Stomach (tissue), 9 donors: ENCODE data around the gene ZNF653. TPM values are rescaled to one million over a fixed set of nuclear protein-coding genes. Genes with fewer than 3 reads are reported as not detected.
A peak's percentile ranks its signal among the peaks of the same experiment; 100 is the strongest.

ENCODE experiments used
- DNase-seq, 2 donors: peaks; one replicate each; pipeline versions ENCODE4 v3.0.0 to v3.0.0-alpha.2; 2013 to 2019
- H3K27ac ChIP-seq, 5 donors: fragments of 200-600 bp in 4 of 5; sonication (generic) in 4 of 5; one replicate each; pipeline ENCODE4 v1.5.1; 2013 to 2019; ENCODE audit warnings: mild to moderate bottlenecking in 1 of 5, moderate library complexity in 1 of 5
- H3K27me3 ChIP-seq, 3 donors: fragments of 200-600 bp; sonication (generic); one replicate each; pipeline ENCODE4 v1.5.1; 2017 to 2019; ENCODE audit warnings: mixed run types in 1 of 3
- H3K36me3 ChIP-seq, 4 donors: fragments of 200-600 bp; sonication (generic); 1 replicate in 3 of 4; 2 replicates in 1 of 4; pipeline ENCODE4 v1.5.1; 2016 to 2019
- H3K4me1 ChIP-seq, 4 donors: fragments of 200-600 bp; sonication (generic); one replicate each; pipeline ENCODE4 v1.5.1; 2016 to 2019
- H3K4me3 ChIP-seq, 4 donors: fragments of 200-600 bp; sonication (generic) in 3 of 4; one replicate each; pipeline ENCODE4 v1.5.1; 2016 to 2019; ENCODE audit warnings: mild to moderate bottlenecking in 1 of 4
- H3K9me3 ChIP-seq, 4 donors: fragments of 200-600 bp; sonication (generic); one replicate each; pipeline ENCODE4 v1.5.1; 2016 to 2019
- CTCF ChIP-seq, 7 experiments: fragments of 450-650 bp in 4 of 7; fragments of 200-600 bp in 3 of 7; sonication (generic) in 3 of 7; IDR thresholded peaks; one replicate each; pipeline ENCODE4 v1.5.1; 2016 to 2019; ENCODE audit warnings: antibody characterized with exemption in 7 of 7, control low read depth in 2 of 7, mild to moderate bottlenecking in 1 of 7
- EP300 ChIP-seq: sonication (generic); formaldehyde crosslinking; IDR thresholded peaks from one replicate; pipeline ENCODE4 v1.6.1; 2017; ENCODE audit warnings: antibody characterized with exemption
- POLR2A ChIP-seq, 4 donors: fragments of 450-650 bp; IDR thresholded peaks; one replicate each; pipeline ENCODE4 v1.6.1; 2016; ENCODE audit warnings: antibody characterized with exemption in 4 of 4, control low read depth in 2 of 4, mild to moderate bottlenecking in 1 of 4, moderate library complexity in 1 of 4
- POLR2AphosphoS5 ChIP-seq, 3 donors: sonication (generic); formaldehyde crosslinking; IDR thresholded peaks; one replicate each; pipeline ENCODE4 v1.6.1; 2016; ENCODE audit warnings: antibody characterized with exemption in 3 of 3
- whole genome bisulfite sequencing, 5 donors: extraction: QIAGEN DNeasy Blood & Tissue Kit in 3 of 5; methylation state at CpG; one replicate each; pipeline versions ENCODE4 v1.1.5 to v1.1.7; 2013 to 2018; 5-methylcytosine and 5-hydroxymethylcytosine counted together
- intact Hi-C: fragments of 100-400 bp; cut with DNase I; formaldehyde crosslinking; loops from one replicate; pipeline ENCODE4 v1.15.1; 2023; ENCODE audit warnings: low total_unique reads
- polyA plus RNA-seq, 3 donors: library from polyadenylated mRNA; stranded (reverse); fragments of 200-250 nt; gene quantifications; one replicate each; pipeline ENCODE4 v1.2.3, GENCODE V29; 2013
- total RNA-seq, 5 donors: library from RNA; depleted of rRNA; stranded (reverse); fragments of >200 nt; gene quantifications; one replicate each; pipeline versions ENCODE4 v1.1.0 to v1.2.3, GENCODE V29; 2014 to 2016
- donor health status: healthy with polysubstance abuse.
- donor health status: Bipolar disorder and iron deficiency.
- donor health status: healthy.

ZNF653 gene
- total and polyA plus RNA-seq, 8 donors: 6.7 to 99.6 (median 13.9) TPM

- Histone ChIP-seq H3K36me3 (peaks cover 9 to 34% (median 24%) of the 10 kb centered on the region in 4 donors), H3K9me3 (no peaks in the 10 kb centered on the region), H3K4me1 (peaks cover 5 to 26% (median 20%) of the 10 kb centered on the region in 4 donors), H3K27ac (no peak overlapping the region), H3K4me3 (no peak overlapping the region), H3K27me3 (no peaks in the 10 kb centered on the region)
- no peak for TF ChIP-seq CTCF (IDR thresholded peaks at IDR 0.05)
- no peak for TF ChIP-seq POLR2AphosphoS5 (IDR thresholded peaks at IDR 0.05)
- no peak for TF ChIP-seq EP300
- TF ChIP-seq POLR2A (IDR thresholded peaks at IDR 0.05): no peak
- 89 to 97% (median 90%) methylated on average over 6 of the region's 6 CpGs for WGBS, 5 donors
- intact Hi-C loops: no loop called here
- DNase-seq: no peak
Measured at GRCh38 chr19:11506967-11507366, 1.3 kb upstream of the ZNF653 start.

GRCh38 chr19:11506101-11506555, 489 bp upstream of the ZNF653 start:
- peaks cover 3 to 31% (median 20%) of the 10 kb centered on the region in 4 donors for H3K36me3 ChIP-seq
- H3K9me3 ChIP-seq: no peaks in the 10 kb centered on the region
- 21 to 33% (median 29%) methylated on average over 13 to 20 of the region's 20 CpGs for WGBS, 5 donors
- peaks cover 5 to 26% (median 20%) of the 10 kb centered on the region in 4 donors for H3K4me1 ChIP-seq
- DNase-seq: no peak
- H3K4me3 ChIP-seq: peak overlapping the region; percentile 78 to 100 (median 98)
- TF ChIP-seq POLR2AphosphoS5 (IDR thresholded peaks at IDR 0.05) (no peak), EP300 (no peak)
- no peaks in the 10 kb centered on the region for H3K27me3 ChIP-seq
- intact Hi-C loops: no loop called here
- H3K27ac ChIP-seq: peak overlapping the region; percentile 63 to 98 (median 97)

- intact Hi-C loops: no loop called here
- Histone ChIP-seq H3K27ac (peak overlapping the region; percentile 96 to 98 (median 97)), H3K27me3 (no peaks in the 10 kb centered on the region), H3K4me3 (peak overlapping the region; percentile 78 to 100 (median 98)), H3K4me1 (peaks cover 5 to 26% (median 20%) of the 10 kb centered on the region in 4 donors), H3K36me3 (peaks cover 0 to 31% (median 16%) of the 10 kb centered on the region in 4 donors), H3K9me3 (no peaks in the 10 kb centered on the region)
- peak; percentile 98 to 99 for DNase-seq
- TF ChIP-seq POLR2AphosphoS5 (IDR thresholded peaks at IDR 0.05) (peak in 2 of 3 donors; percentile 18 to 75), POLR2A (IDR thresholded peaks at IDR 0.05) (no peak)
- WGBS, 5 donors: 0 to 1% (median 1%) methylated on average over 1 to 33 of the region's 33 CpGs
Measured at GRCh38 chr19:11505032-11505503, 571 bp downstream of the ZNF653 start.

DNA sequence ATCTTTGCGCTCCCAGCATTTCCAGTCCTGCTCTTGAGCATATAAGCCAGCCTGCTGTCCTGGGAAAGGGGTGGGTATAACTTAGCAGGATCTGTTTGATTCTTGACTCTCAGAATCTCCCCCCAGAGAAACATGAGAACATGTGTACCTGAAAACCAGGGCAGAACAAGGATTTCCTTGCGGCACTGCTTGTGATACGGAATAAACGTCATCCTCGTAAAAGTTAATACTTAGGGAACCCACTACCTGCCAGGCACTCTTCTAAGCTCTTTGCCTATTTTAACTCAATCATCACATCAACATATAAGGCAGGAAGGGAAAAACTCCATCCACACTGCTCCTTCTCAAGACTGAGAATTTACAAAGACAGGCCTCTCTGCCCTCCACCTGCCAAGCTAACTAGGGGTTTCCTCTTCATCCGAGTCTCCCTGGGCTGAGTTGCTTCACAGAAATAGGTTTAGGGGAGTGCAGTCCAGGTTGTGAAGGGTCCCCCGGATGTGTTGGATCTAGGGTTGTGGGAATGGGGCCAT, 1.1 kb downstream of the ZNF653 start:
- 30 to 55% (median 46%) methylated on average over 7 of the region's 7 CpGs for WGBS, 5 donors
- DNase-seq: no peak
- H3K4me3 ChIP-seq: peak overlapping the region; percentile 78 to 100 (median 98)
- no peaks in the 10 kb centered on the region for H3K27me3 ChIP-seq
- H3K27ac ChIP-seq: peak overlapping the region; percentile 96 to 98 (median 97)
- H3K9me3 ChIP-seq: no peaks in the 10 kb centered on the region
- intact Hi-C loops: no loop called here
- H3K4me1 ChIP-seq: peaks cover 5 to 26% (median 20%) of the 10 kb centered on the region in 4 donors
- H3K36me3 ChIP-seq: peaks cover 0 to 31% (median 15%) of the 10 kb centered on the region in 4 donors
- TF ChIP-seq EP300 (no peak), POLR2A (IDR thresholded peaks at IDR 0.05) (no peak), POLR2AphosphoS5 (IDR thresholded peaks at IDR 0.05) (no peak), CTCF (IDR thresholded peaks at IDR 0.05) (no peak)

DNA sequence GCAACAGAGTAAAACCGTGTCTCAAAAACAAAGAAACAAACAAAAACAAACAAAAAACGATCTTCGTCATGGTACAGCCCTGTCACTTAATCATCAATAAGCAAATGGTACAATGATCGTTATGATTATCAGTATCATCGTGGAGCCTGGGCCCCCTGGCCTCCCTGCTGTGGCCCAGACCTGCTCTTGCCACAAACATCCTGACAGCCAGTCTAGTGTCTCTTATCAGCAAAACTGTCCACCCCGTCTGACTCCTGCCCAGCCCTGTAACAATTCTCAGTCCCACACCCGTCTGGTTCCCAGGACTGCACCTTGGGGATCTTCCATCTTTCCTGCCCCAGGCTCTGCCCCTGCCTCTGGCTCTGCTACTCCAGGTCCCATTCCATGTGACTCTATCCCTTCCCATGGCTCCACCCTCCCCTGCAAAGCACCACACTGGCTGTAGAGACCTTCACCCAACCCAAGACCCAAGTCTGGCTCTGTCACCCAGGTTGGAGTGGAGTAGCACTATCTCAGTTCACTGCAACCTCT, 5.7 kb downstream of the ZNF653 start:
- H3K4me3 ChIP-seq: no peak overlapping the region
- 67 to 80% (median 70%) methylated on average over 7 of the region's 7 CpGs for WGBS, 5 donors
- intact Hi-C loops: loop anchor here (10.0 kb wide), 1 partner anchor 85 kb away; no protein-coding TSS in a partner anchor
- no peaks in the 10 kb centered on the region for H3K27me3 ChIP-seq
- no peak for DNase-seq
- H3K4me1 ChIP-seq: peaks cover 5 to 9% (median 7%) of the 10 kb centered on the region in 4 donors
- no peaks in the 10 kb centered on the region for H3K9me3 ChIP-seq
- peaks cover 7 to 65% (median 44%) of the 10 kb centered on the region in 4 donors for H3K36me3 ChIP-seq
- TF ChIP-seq EP300: no peak
- TF ChIP-seq POLR2A (IDR thresholded peaks at IDR 0.05): no peak
- no peak for TF ChIP-seq CTCF (IDR thresholded peaks at IDR 0.05)
- no peak for TF ChIP-seq POLR2AphosphoS5 (IDR thresholded peaks at IDR 0.05)
- no peak overlapping the region for H3K27ac ChIP-seq
